DOHH2 (cell line): ENCODE data around the gene TIGIT.

Experiments
- EZH2phosphoT487 ChIP-seq: fragments of 200-600 bp; sonication (generic); IDR thresholded peaks from 2 replicates; pipeline ENCODE4 v1.6.1; 2017; ENCODE audit warnings: borderline replicate concordance, mild to moderate bottlenecking, antibody characterized with exemption, low read length, moderate library complexity, mixed read lengths
- TF ChIP-seq, protein P1 (sequence below): fragments of 200-600 bp; sonication (generic); IDR thresholded peaks from one replicate; pipeline ENCODE4 v1.5.1; 2014; ENCODE audit warnings: antibody characterized with exemption, mild to moderate bottlenecking, low read depth, low read length; ENCODE audit not compliant: poor library complexity, severe bottlenecking

DNA sequence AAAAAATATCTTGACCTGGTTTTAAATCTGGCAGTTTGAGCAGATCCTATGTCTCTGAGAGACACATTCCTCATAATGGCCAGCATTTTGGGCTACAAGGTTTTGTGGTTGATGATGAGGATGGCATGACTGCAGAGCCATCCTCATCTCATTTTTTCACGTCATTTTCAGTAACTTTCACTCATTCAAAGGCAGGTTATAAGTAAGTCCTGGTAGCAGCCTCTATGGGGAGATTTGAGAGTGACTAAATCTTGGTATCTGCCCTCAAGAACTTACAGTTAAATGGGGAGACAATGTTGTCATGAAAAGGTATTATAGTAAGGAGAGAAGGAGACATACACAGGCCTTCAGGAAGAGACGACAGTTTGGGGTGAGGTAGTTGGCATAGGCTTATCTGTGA is 14.5 kb downstream of the TIGIT start:
- TF ChIP-seq, protein P1, sequence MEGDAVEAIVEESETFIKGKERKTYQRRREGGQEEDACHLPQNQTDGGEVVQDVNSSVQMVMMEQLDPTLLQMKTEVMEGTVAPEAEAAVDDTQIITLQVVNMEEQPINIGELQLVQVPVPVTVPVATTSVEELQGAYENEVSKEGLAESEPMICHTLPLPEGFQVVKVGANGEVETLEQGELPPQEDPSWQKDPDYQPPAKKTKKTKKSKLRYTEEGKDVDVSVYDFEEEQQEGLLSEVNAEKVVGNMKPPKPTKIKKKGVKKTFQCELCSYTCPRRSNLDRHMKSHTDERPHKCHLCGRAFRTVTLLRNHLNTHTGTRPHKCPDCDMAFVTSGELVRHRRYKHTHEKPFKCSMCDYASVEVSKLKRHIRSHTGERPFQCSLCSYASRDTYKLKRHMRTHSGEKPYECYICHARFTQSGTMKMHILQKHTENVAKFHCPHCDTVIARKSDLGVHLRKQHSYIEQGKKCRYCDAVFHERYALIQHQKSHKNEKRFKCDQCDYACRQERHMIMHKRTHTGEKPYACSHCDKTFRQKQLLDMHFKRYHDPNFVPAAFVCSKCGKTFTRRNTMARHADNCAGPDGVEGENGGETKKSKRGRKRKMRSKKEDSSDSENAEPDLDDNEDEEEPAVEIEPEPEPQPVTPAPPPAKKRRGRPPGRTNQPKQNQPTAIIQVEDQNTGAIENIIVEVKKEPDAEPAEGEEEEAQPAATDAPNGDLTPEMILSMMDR: no peak
- no peak for TF ChIP-seq EZH2phosphoT487
